H1 (cell line): ENCODE measurements around the gene CIDEA. TPM values are rescaled to one million over a fixed set of nuclear protein-coding genes. Genes with fewer than 3 reads are reported as not detected.

ENCODE experiments used
- CTCF ChIA-PET: fragments of 300-600 bp; sonication (Branson Sonifier 250); formaldehyde crosslinking; loops from one replicate; lab custom pipeline; 2021; ENCODE audit not compliant: partially characterized antibody; lab: Charles Lee
- POLR2A ChIA-PET: fragments of 300-600 bp; sonication (Branson Sonifier 250); formaldehyde crosslinking; loops from one replicate; lab custom pipeline; 2021; ENCODE audit warnings: inconsistent platforms; ENCODE audit not compliant: partially characterized antibody; lab: Charles Lee
- DNase-seq, 2 experiments: peaks; one replicate each; pipeline versions ENCODE4 v3.0.0 to v3.0.0-alpha.2; 2010 to 2022; ENCODE audit warnings: low spot score in 2 of 2, low read depth in 1 of 2, mixed read lengths in 1 of 2
- FAIRE-seq: peaks from 2 replicates; lab custom pipeline; 2011; peaks lifted over from hg19 to GRCh38; lab: Jason Lieb, UNC
- H2AFZ ChIP-seq: 2 replicates; pipeline ENCODE4 v1.8.1; 2012; ENCODE audit warnings: low read length, inconsistent platforms
- H2AK5ac ChIP-seq: 2 replicates; pipeline ENCODE4 v1.6.1; 2013; ENCODE audit warnings: low read depth, low read length
- H2BK120ac ChIP-seq: replicated peaks from 2 replicates; pipeline ENCODE3; 2013; ENCODE audit warnings: low read depth, low read length, inconsistent platforms
- H2BK12ac ChIP-seq: 2 replicates; pipeline ENCODE4 v1.6.1; 2013; ENCODE audit warnings: low read depth, low read length
- H2BK15ac ChIP-seq: 2 replicates; pipeline ENCODE4 v1.6.1; 2013; ENCODE audit warnings: low read length
- H2BK20ac ChIP-seq: 2 replicates; pipeline ENCODE4 v1.6.1; 2013; ENCODE audit warnings: low read length
- H2BK5ac ChIP-seq: 2 replicates; pipeline ENCODE4 v1.6.1; 2013; ENCODE audit warnings: low read depth, low read length
- H3K14ac ChIP-seq: 2 replicates; pipeline ENCODE4 v1.6.1; 2013; ENCODE audit warnings: inconsistent platforms; ENCODE audit not compliant: insufficient read length
- H3K18ac ChIP-seq: 2 replicates; pipeline ENCODE4 v1.6.1; 2013; ENCODE audit warnings: low read length; ENCODE audit errors: extremely low read depth
- H3K23ac ChIP-seq: 2 replicates; pipeline ENCODE4 v1.6.1; 2013; ENCODE audit warnings: inconsistent platforms; ENCODE audit not compliant: insufficient read length
- H3K23me2 ChIP-seq: 2 replicates; pipeline ENCODE4 v1.6.1; 2013; ENCODE audit warnings: low read depth, low read length
- H3K27ac ChIP-seq: 2 replicates; pipeline ENCODE4 v1.6.1; 2011; ENCODE audit warnings: low read depth, low read length, inconsistent platforms
- H3K27me3 ChIP-seq, 4 experiments: replicated peaks in 1 of 4; 1 replicate in 1 of 4; 2 replicates in 3 of 4; pipeline versions ENCODE4 v1.6.1 to v1.8.1; 2011 to 2013; ENCODE audit warnings: low read length in 3 of 4, mild to moderate bottlenecking in 3 of 4, inconsistent platforms in 2 of 4, mixed read lengths in 2 of 4, moderate library complexity in 1 of 4; ENCODE audit not compliant: control insufficient read depth in 3 of 4, insufficient read depth in 3 of 4; ENCODE audit errors: extremely low read depth in 1 of 4
- H3K36me3 ChIP-seq, 4 experiments: 2 replicates each; pipeline versions ENCODE4 v1.6.1 to v1.8.1; 2011 to 2013; ENCODE audit warnings: mild to moderate bottlenecking in 4 of 4, low read length in 3 of 4, moderate library complexity in 2 of 4, control low read depth in 1 of 4, inconsistent platforms in 1 of 4; ENCODE audit not compliant: insufficient read depth in 4 of 4, control insufficient read depth in 2 of 4
- H3K4ac ChIP-seq: replicated peaks from 2 replicates; pipeline ENCODE3; 2013; ENCODE audit warnings: low read length, low read depth, mixed read lengths, inconsistent platforms; ENCODE audit not compliant: insufficient read length
- H3K4me1 ChIP-seq, 4 experiments: replicated peaks in 1 of 4; 1 replicate in 1 of 4; 2 replicates in 3 of 4; pipeline versions ENCODE4 v1.6.1 to v1.8.1; 2011 to 2013; ENCODE audit warnings: low read length in 3 of 4, inconsistent platforms in 2 of 4, mixed read lengths in 1 of 4; ENCODE audit not compliant: insufficient read depth in 4 of 4, control insufficient read depth in 3 of 4
- H3K4me2 ChIP-seq, 2 experiments: 2 replicates each; pipeline versions ENCODE4 v1.6.1 to v1.8.1; 2011 to 2013; ENCODE audit warnings: low read depth in 2 of 2, low read length in 2 of 2, control low read depth in 1 of 2, inconsistent platforms in 1 of 2, mild to moderate bottlenecking in 1 of 2; ENCODE audit not compliant: insufficient read depth in 1 of 2
- H3K4me3 ChIP-seq, 4 experiments: fragments of 200-600, 300-600 bp in 1 of 4; sonication (generic), shearing (Covaris generic), sonication (Bioruptor Twin) in 1 of 4; 2 replicates each; pipeline versions ENCODE4 v1.5.1 to v1.8.1; 2011 to 2016; ENCODE audit warnings: low read length in 4 of 4, low read depth in 3 of 4, control low read depth in 2 of 4, inconsistent platforms in 2 of 4, mild to moderate bottlenecking in 2 of 4, mixed read lengths in 1 of 4, moderate library complexity in 1 of 4; ENCODE audit not compliant: insufficient read depth in 2 of 4; ENCODE audit errors: extremely low read depth in 1 of 4
- H3K56ac ChIP-seq: replicated peaks from 2 replicates; pipeline ENCODE3; 2013; ENCODE audit warnings: low read depth, mild to moderate bottlenecking, mixed read lengths, low read length, inconsistent platforms; ENCODE audit not compliant: insufficient read length
- H3K79me1 ChIP-seq: 2 replicates; pipeline ENCODE4 v1.6.1; 2013; ENCODE audit warnings: low read depth, low read length, control low read depth
- H3K79me2 ChIP-seq, 2 experiments: 2 replicates each; pipeline versions ENCODE4 v1.6.1 to v1.8.1; 2012 to 2013; ENCODE audit warnings: low read length in 2 of 2, mild to moderate bottlenecking in 2 of 2, inconsistent platforms in 1 of 2; ENCODE audit not compliant: insufficient read depth in 2 of 2, control insufficient read depth in 1 of 2
- H3K9ac ChIP-seq, 4 experiments: replicated peaks in 1 of 4; 1 replicate in 1 of 4; 2 replicates in 3 of 4; pipeline versions ENCODE4 v1.6.1 to v1.8.1; 2011 to 2013; ENCODE audit warnings: low read depth in 3 of 4, low read length in 3 of 4, control low read depth in 2 of 4, mild to moderate bottlenecking in 2 of 4, moderate library complexity in 2 of 4, inconsistent platforms in 1 of 4; ENCODE audit errors: extremely low read depth in 1 of 4
- H3K9me3 ChIP-seq, 2 experiments: 2 replicates each; pipeline versions ENCODE4 v1.6.1 to v1.8.1; 2012 to 2013; ENCODE audit warnings: mild to moderate bottlenecking in 2 of 2, moderate library complexity in 2 of 2, control low read depth in 1 of 2, inconsistent platforms in 1 of 2, low read depth in 1 of 2, low read length in 1 of 2, mixed read lengths in 1 of 2; ENCODE audit not compliant: insufficient read depth in 2 of 2
- H4K20me1 ChIP-seq, 2 experiments: replicated peaks in 1 of 2; 2 replicates each; pipeline versions ENCODE3 to v1.8.1; 2011 to 2013; ENCODE audit warnings: inconsistent platforms in 2 of 2, low read length in 2 of 2, mild to moderate bottlenecking in 1 of 2; ENCODE audit not compliant: insufficient read depth in 2 of 2, control insufficient read depth in 1 of 2
- H4K5ac ChIP-seq: 2 replicates; pipeline ENCODE4 v1.6.1; 2013; ENCODE audit warnings: low read length, low read depth, mixed read lengths, inconsistent platforms; ENCODE audit not compliant: insufficient read length
- H4K8ac ChIP-seq: 2 replicates; pipeline ENCODE4 v1.8.0; 2013; ENCODE audit warnings: mild to moderate bottlenecking, moderate library complexity, low read length, inconsistent platforms; ENCODE audit not compliant: insufficient read depth; ENCODE audit errors: extremely low read depth
- H4K91ac ChIP-seq: replicated peaks from 2 replicates; pipeline ENCODE3; 2013; ENCODE audit warnings: low read length, mixed read lengths, inconsistent platforms; ENCODE audit not compliant: insufficient read length
- BACH1 ChIP-seq: IDR thresholded peaks from 2 replicates; pipeline ENCODE4 v1.6.1; 2012; ENCODE audit warnings: low read length, improper control_type of control experiment
- BCL11A ChIP-seq, 2 experiments: IDR thresholded peaks; one replicate each; pipeline ENCODE4 v1.6.1; 2011; ENCODE audit warnings: low read depth in 2 of 2, low read length in 2 of 2, mild to moderate bottlenecking in 2 of 2
- CREB1 ChIP-seq: IDR thresholded peaks from 2 replicates; pipeline ENCODE4 v1.6.1; 2012; ENCODE audit warnings: inconsistent platforms
- EP300 ChIP-seq, 2 experiments: IDR thresholded peaks; 1 replicate in 1 of 2; 2 replicates in 1 of 2; pipeline ENCODE4 v1.6.1; 2011 to 2012; ENCODE audit warnings: low read depth in 2 of 2, low read length in 2 of 2, mild to moderate bottlenecking in 2 of 2, borderline replicate concordance in 1 of 2, inconsistent platforms in 1 of 2, moderate library complexity in 1 of 2
- KDM5A ChIP-seq: fragments of 200-600 bp; IDR thresholded peaks from 2 replicates; pipeline ENCODE4 v1.7.1; 2012; ENCODE audit warnings: mild to moderate bottlenecking, low read length, inconsistent platforms, mixed read lengths
- TBP ChIP-seq: IDR thresholded peaks from 2 replicates; pipeline ENCODE4 v1.6.1; 2011; ENCODE audit warnings: low read depth, low read length, improper control_type of control experiment
- TEAD4 ChIP-seq: IDR thresholded peaks from 2 replicates; pipeline ENCODE4 v1.6.1; 2012; ENCODE audit warnings: low read depth, low read length, inconsistent platforms, mixed read lengths
- YY1 ChIP-seq: IDR thresholded peaks from 2 replicates; pipeline ENCODE4 v1.6.1; 2011; ENCODE audit warnings: low read depth, mild to moderate bottlenecking, low read length
- WGBS, 2 experiments: shearing (Covaris generic) in 1 of 2; methylation state at CpG; one replicate each; pipeline versions ENCODE4 v1.1.6 to v1.1.7; 2013 to 2015; ENCODE audit warnings: low lambda C conversion rate in 2 of 2, mixed read lengths in 2 of 2, inconsistent platforms in 1 of 2, low coverage in 1 of 2, missing lambda C conversion rate in 1 of 2; ENCODE audit not compliant: insufficient replicate concordance in 2 of 2, insufficient coverage in 1 of 2, insufficient read length in 1 of 2; ENCODE audit errors: extremely low coverage in 1 of 2, missing lambda C conversion rate in 1 of 2; 5-methylcytosine and 5-hydroxymethylcytosine counted together
- polyA plus RNA-seq, 7 experiments: library from polyadenylated mRNA; depleted of rRNA in 3 of 7; stranded (reverse) in 5 of 7; unstranded in 2 of 7; fragments of >200 nt in 5 of 7; fragments of 200-250 nt in 2 of 7; gene quantifications; 1 replicate in 5 of 7; 2 replicates in 1 of 7; 4 replicates in 1 of 7; pipeline versions ENCODE4 v1.2.1 to v1.2.3, GENCODE V29; 2011 to 2013; ENCODE audit warnings: missing spikeins in 2 of 7, mixed read lengths in 2 of 7
- total RNA-seq: library from RNA; stranded (reverse); fragmentation: NEBNext Ultra II Directional; extraction: Animal tissue kit (Norgen Biotek cat#: 25700); gene quantifications from 2 replicates; pipeline ENCODE4 v1.2.1, GENCODE V29; 2021

The CIDEA gene
- total and polyA plus RNA-seq, 2 of the 8 experiments (the other 6 are each of a cell fraction or from before 2014, with no cell fraction given), result not detected

GRCh38 chr18:12278741-12279682, 24.9 kb downstream of the CIDEA start:
- Histone ChIP-seq H3K36me3 (no peaks in the 10 kb centered on the region), H3K27me3 (no peaks in the 10 kb centered on the region), H3K23ac (no peak overlapping the region), H2BK120ac (no peak overlapping the region), H3K56ac (no peak overlapping the region), H4K8ac (peak overlapping the region; percentile 66; the same call in 1 of the 2 replicates), H3K4ac (no peak overlapping the region), H2BK20ac (peak overlapping the region; percentile 80; the same call in 1 of the 2 replicates), H2BK12ac (peak overlapping the region; percentile 92), H3K4me3 (peak overlapping the region in 2 of 4 experiments; percentile 2 to 14; a peak in 2 of 8 replicates), H3K79me1 (no peaks in the 10 kb centered on the region), H2BK15ac (peak overlapping the region; percentile 88; the same call in 1 of the 2 replicates), H3K9me3 (no peaks in the 10 kb centered on the region), H3K79me2 (no peaks in the 10 kb centered on the region), H2AFZ (peak overlapping the region; percentile 68), H3K14ac (no peak overlapping the region), H3K9ac (peak overlapping the region in 2 of 4 experiments; percentile 20 to 28; a peak in 4 of 7 replicates), H3K23me2 (no peaks in the 10 kb centered on the region), H4K91ac (peak overlapping the region; percentile 92), H4K5ac (no peak overlapping the region), H3K27ac (peak overlapping the region; percentile 37; the same call in 1 of the 2 replicates), H2BK5ac (0 out of 2 replicates have a peak overlapping the region, but pooled peaks have one; percentile 52), H3K18ac (peak overlapping the region; percentile 95), H4K20me1 (no peaks in the 10 kb centered on the region), H3K4me2 (peak overlapping the region; percentile 29 to 46; a peak in 3 of 4 replicates), H2AK5ac (peak overlapping the region; percentile 10; the same call in 1 of the 2 replicates), H3K4me1 (peaks cover 0 to 10% (median 7%) of the 10 kb centered on the region in 4 experiments; a peak in 6 of 7 replicates)
- ChIA-PET CTCF (interaction anchor here (0.5 to 5.3 kb wide), 18 partner anchors 7 to 235 kb away, joined by 3 to 35 read pairs (median 5); partner anchors contain the start of gene CIDEA), POLR2A (interaction anchor here (1.0 to 4.1 kb wide), 8 partner anchors 9 to 98 kb away, joined by 3 to 26 read pairs (median 6); partner anchors contain the start of gene AFG3L2)
- peak; percentile 71 for FAIRE-seq
- DNase-seq, result peak; percentile 78
- WGBS, 2 experiments, result 50% methylated on average over 30 of the region's 30 CpGs; no CpG with 5 or more reads in 1 of the 2 experiments
- TF ChIP-seq CREB1 (0 out of 2 replicates have a peak, but pooled peaks have one; percentile 41), KDM5A (no peak), BCL11A (IDR thresholded peaks at IDR 0.05; ENCODE audit: low read depth in 2 of 2, low read length in 2 of 2) (no peak), YY1 (no peak), EP300 (IDR thresholded peaks at IDR 0.05; ENCODE audit: borderline replicate concordance in 1 of 2, low read depth in 2 of 2, low read length in 2 of 2) (no peak), BACH1 (no peak), TEAD4 (peak; percentile 11; the same call in 1 of the 2 replicates), TBP (peak; percentile 41; the same call in 1 of the 2 replicates)
